Measurements from ENCODE around the gene ADK.

Gene ADK

DNA sequence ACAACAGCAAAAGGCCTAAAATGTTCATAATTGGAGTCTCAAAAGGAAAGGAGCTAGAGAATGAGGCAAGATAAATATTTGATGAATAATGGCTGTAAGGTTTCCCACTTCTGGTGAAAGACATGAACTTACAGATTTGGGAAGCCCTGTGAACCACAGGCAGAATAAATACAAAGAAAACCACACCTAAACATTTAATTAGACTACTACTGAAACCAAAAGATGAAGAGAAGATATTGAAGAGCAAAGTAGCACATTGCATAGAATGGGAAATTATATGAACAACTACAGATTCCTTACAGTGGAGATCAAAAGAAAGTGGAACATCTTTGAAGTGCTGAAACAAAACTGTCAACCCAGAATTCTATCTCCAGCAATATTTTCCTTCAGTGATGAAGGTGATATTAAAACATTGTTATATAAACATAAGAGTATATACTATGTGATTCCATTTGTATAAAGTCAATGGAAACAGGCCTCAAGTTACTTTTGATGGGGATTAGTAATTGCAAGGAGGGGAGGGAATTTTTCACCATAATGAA lies 484.0 kb downstream of the ADK start:
- no peak for DNase-seq

DNA sequence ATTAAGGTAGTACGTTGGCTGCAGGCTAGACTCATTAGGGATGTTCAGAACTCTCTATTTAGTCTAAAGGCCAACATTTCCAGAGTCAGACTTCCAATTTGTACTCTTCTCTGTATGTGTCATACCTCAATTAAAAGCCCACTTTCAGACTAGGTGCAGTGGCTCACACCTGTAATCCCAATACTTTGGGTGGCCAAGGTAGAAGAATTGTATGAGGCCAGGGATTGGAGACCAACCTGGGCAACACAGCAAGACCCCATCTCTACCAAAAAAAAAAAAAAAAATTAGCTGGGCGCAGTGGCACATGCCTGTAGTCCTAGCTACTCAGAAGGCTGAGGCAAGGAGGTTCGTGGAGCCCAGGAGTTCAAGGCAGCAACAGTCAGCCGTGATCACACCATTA lies 484.6 kb downstream of the ADK start:
- DNase-seq: no peak

- no peak for DNase-seq
Observed at GRCh38 chr10:74637685-74638084, 486.7 kb downstream of the ADK start.

- DNase-seq: no peak
Observed at GRCh38 chr10:74640134-74640921, 489.3 kb downstream of the ADK start.

GRCh38 chr10:74641659-74642058 lies 490.6 kb downstream of the ADK start:
- no peak for DNase-seq

GRCh38 chr10:74642901-74643595 lies 492.0 kb downstream of the ADK start:
- no peak for DNase-seq

DNA sequence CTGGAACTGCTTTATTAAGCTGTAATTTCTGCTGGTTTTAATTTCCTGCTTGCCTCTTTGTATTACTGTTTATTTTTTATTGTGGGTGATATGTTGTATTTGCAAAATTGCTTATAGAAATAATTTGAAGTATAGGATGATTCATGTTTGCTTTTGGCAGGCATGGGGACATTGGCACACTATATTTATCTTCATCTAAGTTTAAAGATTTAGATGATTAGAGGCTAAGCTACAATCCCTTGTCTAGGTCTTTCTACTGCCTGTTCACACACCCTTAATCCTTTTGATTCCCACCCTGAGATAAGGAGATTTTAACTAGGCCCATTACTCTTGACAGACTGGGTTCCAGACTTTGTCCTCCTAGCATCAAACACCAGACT lies 492.6 kb downstream of the ADK start:
- no peak for DNase-seq

GRCh38 chr10:74644738-74645137 lies 493.7 kb downstream of the ADK start:
- DNase-seq: no peak

DNA sequence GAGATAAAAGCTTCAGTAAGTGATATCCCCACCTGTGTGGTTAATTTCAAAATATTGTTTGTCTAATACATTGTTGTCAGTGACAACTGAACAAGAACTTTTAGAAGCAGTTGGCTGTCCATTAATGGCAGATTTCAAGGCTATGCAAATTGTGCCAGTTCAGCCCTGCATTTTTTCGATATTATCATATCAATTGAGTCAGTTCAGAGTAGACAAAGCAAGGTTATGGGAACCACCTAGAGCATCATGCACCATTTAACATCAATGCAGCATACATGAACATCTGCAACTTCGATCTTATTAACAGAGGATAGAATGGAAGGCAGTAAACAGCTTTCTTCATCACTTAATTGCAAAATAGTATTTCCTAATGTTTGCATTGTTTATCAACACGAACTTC lies 494.7 kb downstream of the ADK start:
- DNase-seq: no peak

DNA sequence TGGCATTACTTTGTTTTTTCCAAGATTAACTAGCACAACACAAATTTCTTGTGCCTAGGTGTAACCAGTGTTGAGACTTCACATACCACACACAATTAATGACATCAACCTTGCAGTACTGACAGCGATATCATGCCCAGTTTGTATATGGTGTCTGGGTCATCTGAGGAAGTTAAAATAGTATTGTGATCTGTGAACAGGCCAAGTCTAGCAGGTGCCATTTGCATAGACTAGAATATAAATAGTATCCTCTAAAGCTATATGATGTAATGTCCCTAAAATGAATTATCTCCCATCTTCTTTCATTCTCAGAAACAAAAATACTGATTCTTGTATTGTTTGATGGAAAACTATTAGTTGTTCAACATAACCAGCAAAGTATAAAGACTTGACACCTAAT lies 499.6 kb downstream of the ADK start:
- no peak for DNase-seq

GRCh38 chr10:74651565-74651964 lies 500.5 kb downstream of the ADK start:
- DNase-seq: no peak

GRCh38 chr10:74652664-74653063 lies 501.6 kb downstream of the ADK start:
- no peak for DNase-seq

DNA sequence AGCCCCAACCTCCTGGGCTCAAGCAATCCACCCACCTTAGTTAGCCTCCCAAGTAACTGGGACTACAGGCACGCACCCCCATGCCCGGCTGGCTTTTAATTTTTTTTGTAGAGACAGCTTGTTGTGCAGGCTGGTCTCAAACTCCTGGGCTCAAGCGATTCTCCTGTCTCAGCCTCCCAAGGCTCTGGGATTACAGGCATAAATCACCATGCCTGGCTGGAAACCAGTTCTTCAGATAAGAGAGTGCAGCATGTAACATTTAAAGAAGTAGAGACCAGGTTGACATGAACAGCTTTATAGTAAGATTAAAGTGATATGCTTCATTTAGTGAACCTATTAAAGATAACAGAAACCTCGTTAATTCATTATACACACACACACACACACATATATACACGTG lies 507.5 kb downstream of the ADK start:
- DNase-seq: no peak

GRCh38 chr10:74662635-74663034 lies 511.6 kb downstream of the ADK start:
- DNase-seq: no peak

GRCh38 chr10:74669210-74669609 lies 518.2 kb downstream of the ADK start:
- no peak for DNase-seq

DNA sequence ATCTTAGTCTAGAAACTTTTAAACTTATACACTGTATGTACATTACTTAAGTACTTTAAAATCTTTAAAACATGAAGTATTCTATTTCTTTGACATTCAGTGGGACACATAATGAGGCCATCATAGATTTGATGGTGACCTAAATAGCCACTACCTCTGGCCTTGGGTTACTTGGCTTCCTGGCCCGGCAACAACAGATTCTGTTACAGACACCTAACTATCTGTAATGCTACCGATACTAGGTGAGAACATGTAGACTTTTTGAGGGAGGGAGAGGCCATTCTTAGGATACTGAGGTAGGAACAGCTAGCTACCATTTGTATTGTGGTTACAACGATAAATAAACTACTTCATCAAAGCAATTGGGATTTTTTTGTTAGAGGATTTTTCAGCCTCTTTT lies 520.7 kb downstream of the ADK start:
- no peak for DNase-seq

DNA sequence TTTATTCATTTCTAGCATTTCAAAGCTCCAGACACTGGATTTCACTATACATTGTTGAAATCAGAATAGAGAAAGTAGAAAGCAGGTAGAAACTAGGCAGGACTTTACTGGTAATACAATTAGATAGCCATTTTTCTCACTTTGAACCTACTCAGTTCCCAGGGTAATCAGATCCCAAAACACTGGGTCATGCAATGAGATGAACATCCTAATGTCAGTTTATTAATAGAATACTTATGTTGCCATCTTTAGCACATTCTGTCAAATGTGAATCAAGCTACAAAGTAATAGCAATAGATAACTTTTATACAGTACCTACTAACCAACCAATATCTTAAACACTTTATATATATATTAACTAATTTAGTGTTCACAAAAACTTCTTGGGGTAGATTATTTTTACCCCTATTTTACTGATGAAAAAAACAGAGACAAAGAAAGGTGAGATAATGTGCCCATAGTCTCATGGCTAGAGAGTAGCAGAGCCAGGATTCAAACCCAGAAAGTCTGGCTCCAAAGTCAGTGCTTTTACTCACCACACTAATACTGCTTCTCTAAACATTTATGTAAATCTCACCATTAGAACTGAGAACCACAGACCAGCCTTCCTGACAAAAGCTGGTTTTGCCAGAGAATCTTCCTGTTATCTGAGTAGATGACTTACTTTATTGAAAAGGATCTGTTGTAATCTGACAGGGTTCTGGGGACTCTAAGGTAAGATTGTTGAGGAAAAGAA lies 521.6 kb downstream of the ADK start:
- DNase-seq: no peak

DNA sequence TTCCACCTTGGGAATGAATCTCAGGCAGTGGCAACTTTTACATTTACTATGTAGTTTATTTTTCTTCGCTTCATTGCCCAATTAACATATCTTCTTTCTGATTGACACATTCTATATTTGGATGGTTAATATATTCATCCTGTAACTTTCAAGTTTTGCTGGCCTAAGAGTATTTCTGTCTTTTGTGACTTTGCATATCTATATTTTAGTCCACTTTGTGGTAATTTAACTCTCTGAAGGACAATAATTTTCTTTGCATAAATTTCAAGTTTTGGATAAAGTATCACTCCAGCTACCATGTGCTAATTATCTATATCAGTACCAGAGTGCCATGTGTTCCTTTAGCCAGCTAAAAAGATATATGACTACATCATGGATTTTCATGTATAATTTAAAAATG lies 523.9 kb downstream of the ADK start:
- no peak for DNase-seq

- DNase-seq: no peak
Observed at GRCh38 chr10:74675484-74675883, 524.5 kb downstream of the ADK start.

GRCh38 chr10:74677951-74678350 lies 526.9 kb downstream of the ADK start:
- no peak for DNase-seq

DNA sequence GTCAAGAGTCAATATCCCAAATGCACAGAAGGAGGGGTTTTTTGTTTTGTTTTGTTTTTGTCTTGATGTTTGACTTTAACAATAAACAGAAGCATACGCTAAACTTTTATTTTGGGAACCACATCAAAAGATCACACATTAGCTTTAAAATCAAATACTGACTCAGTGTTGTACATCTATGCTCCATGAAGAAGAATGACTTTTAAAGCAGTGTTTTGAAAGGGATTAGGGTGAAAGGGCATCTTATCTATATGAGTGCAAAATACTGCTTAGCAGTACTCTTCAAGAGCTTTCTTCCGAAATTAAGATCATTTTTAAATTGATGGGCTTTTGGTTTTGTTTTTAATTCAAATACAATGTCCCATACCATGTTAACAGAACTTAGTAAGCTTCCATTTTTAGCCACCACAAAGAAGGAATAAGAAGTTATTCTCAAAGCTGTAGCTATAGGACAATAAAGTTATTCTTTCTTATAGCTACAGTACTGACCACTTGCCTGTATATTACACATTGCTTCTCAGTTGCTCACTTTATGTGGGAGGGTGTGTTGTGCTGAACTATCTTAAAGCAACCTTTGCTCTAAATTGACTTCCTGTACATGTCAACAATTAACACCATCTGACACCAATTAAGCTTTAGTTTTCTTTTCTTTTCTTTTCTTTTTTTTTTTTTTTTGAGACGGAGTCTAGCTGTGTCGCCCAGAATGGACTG lies 531.1 kb downstream of the ADK start:
- DNase-seq: no peak

- DNase-seq: no peak
Observed at GRCh38 chr10:74683067-74683466, 532.0 kb downstream of the ADK start.
